Dendritic cell treated with granulocyte-macrophage colony-stimulating factor and Interleukin-4, amounts not matched to agents 40 ng/mL and 50 ng/mL, for 4 days (primary cell): ENCODE data around the gene ANKRD2.

Source experiments
- H3K27ac Mint-ChIP-seq: one replicate; pipeline ENCODE4 v1.8.0; 2022; ENCODE audit warnings: mild to moderate bottlenecking, mixed read lengths
- H3K27me3 Mint-ChIP-seq: one replicate; pipeline ENCODE4 v1.8.0; 2022; ENCODE audit warnings: mild to moderate bottlenecking, mixed read lengths
- H3K36me3 Mint-ChIP-seq: one replicate; pipeline ENCODE4 v1.8.0; 2022; ENCODE audit warnings: low read depth, mixed read lengths
- H3K4me1 Mint-ChIP-seq: one replicate; pipeline ENCODE4 v1.8.0; 2022; ENCODE audit warnings: low read depth, mixed read lengths
- H3K4me3 Mint-ChIP-seq: one replicate; pipeline ENCODE4 v1.8.0; 2022; ENCODE audit warnings: mild to moderate bottlenecking, moderate library complexity, mixed read lengths
- H3K9me3 Mint-ChIP-seq: one replicate; pipeline ENCODE4 v1.8.0; 2022; ENCODE audit warnings: mixed read lengths
- intact Hi-C: fragments of 100-400 bp; cut with micrococcal nuclease; formaldehyde crosslinking; loops from one replicate; pipeline ENCODE4 v1.15.0; 2022

ANKRD2 gene

GRCh38 chr10:97601268-97602215 is 29.0 kb downstream of the ANKRD2 start:
- Mint-ChIP-seq H3K27me3 (no peaks in the 10 kb centered on the region), H3K9me3 (no peaks in the 10 kb centered on the region), H3K36me3 (no peaks in the 10 kb centered on the region), H3K4me3 (no peak overlapping the region), H3K4me1 (no peaks in the 10 kb centered on the region), H3K27ac (no peak overlapping the region)
- intact Hi-C loops = no loop called here

GRCh38 chr10:97607095-97607636 is 34.6 kb downstream of the ANKRD2 start:
- no peaks in the 10 kb centered on the region for H3K36me3 Mint-ChIP-seq
- no peak overlapping the region for H3K27ac Mint-ChIP-seq
- no peaks in the 10 kb centered on the region for H3K27me3 Mint-ChIP-seq
- H3K4me3 Mint-ChIP-seq = no peak overlapping the region
- no peaks in the 10 kb centered on the region for H3K9me3 Mint-ChIP-seq
- no peaks in the 10 kb centered on the region for H3K4me1 Mint-ChIP-seq
- intact Hi-C loops = no loop called here

GRCh38 chr10:97608991-97609561 is 36.5 kb downstream of the ANKRD2 start:
- H3K9me3 Mint-ChIP-seq = no peaks in the 10 kb centered on the region
- no peak overlapping the region for H3K27ac Mint-ChIP-seq
- H3K36me3 Mint-ChIP-seq = no peaks in the 10 kb centered on the region
- H3K27me3 Mint-ChIP-seq = no peaks in the 10 kb centered on the region
- H3K4me1 Mint-ChIP-seq = no peaks in the 10 kb centered on the region
- H3K4me3 Mint-ChIP-seq = no peak overlapping the region
- intact Hi-C loops = no loop called here

- H3K27ac Mint-ChIP-seq = no peak overlapping the region
- intact Hi-C loops = loop anchor here (5.0 kb wide), 1 partner anchor 39 kb away; the partner anchor contains the start of gene ANKRD2
- no peaks in the 10 kb centered on the region for H3K9me3 Mint-ChIP-seq
- H3K4me1 Mint-ChIP-seq = no peaks in the 10 kb centered on the region
- no peaks in the 10 kb centered on the region for H3K27me3 Mint-ChIP-seq
- no peak overlapping the region for H3K4me3 Mint-ChIP-seq
- H3K36me3 Mint-ChIP-seq = no peaks in the 10 kb centered on the region
Measured at GRCh38 chr10:97611473-97611872, 38.9 kb downstream of the ANKRD2 start.

- H3K9me3 Mint-ChIP-seq = no peaks in the 10 kb centered on the region
Measured at GRCh38 chr10:97612386-97612785, 39.8 kb downstream of the ANKRD2 start.

GRCh38 chr10:97618285-97618684 is 45.7 kb downstream of the ANKRD2 start:
- Mint-ChIP-seq H3K27ac (no peak overlapping the region), H3K36me3 (no peaks in the 10 kb centered on the region), H3K4me1 (no peaks in the 10 kb centered on the region), H3K27me3 (no peaks in the 10 kb centered on the region), H3K9me3 (no peaks in the 10 kb centered on the region), H3K4me3 (no peak overlapping the region)
- intact Hi-C loops = no loop called here

More at GRCh38 chr10:97612386-97612785, 39.8 kb downstream of the ANKRD2 start:
- Mint-ChIP-seq H3K4me1 (no peaks in the 10 kb centered on the region), H3K27me3 (no peaks in the 10 kb centered on the region), H3K36me3 (no peaks in the 10 kb centered on the region), H3K4me3 (no peak overlapping the region), H3K27ac (no peak overlapping the region)
- intact Hi-C loops = loop anchor here (5.0 kb wide), 1 partner anchor 40 kb away; the partner anchor contains the start of gene ANKRD2

- no peak overlapping the region for H3K27ac Mint-ChIP-seq
- H3K36me3 Mint-ChIP-seq = no peaks in the 10 kb centered on the region
- H3K27me3 Mint-ChIP-seq = no peaks in the 10 kb centered on the region
- intact Hi-C loops = no loop called here
- H3K9me3 Mint-ChIP-seq = no peaks in the 10 kb centered on the region
- H3K4me3 Mint-ChIP-seq = no peak overlapping the region
- H3K4me1 Mint-ChIP-seq = no peaks in the 10 kb centered on the region
Measured at GRCh38 chr10:97618733-97619132, 46.2 kb downstream of the ANKRD2 start.

- H3K9me3 Mint-ChIP-seq = no peaks in the 10 kb centered on the region
- no peaks in the 10 kb centered on the region for H3K27me3 Mint-ChIP-seq
- no peak overlapping the region for H3K4me3 Mint-ChIP-seq
- intact Hi-C loops = loop anchor here (10.0 kb wide), 1 partner anchor 118 kb away; no protein-coding TSS in a partner anchor
- no peak overlapping the region for H3K27ac Mint-ChIP-seq
- H3K4me1 Mint-ChIP-seq = no peaks in the 10 kb centered on the region
- no peaks in the 10 kb centered on the region for H3K36me3 Mint-ChIP-seq
Measured at GRCh38 chr10:97623277-97623676, 50.7 kb downstream of the ANKRD2 start.

- no peaks in the 10 kb centered on the region for H3K9me3 Mint-ChIP-seq
- no peak overlapping the region for H3K27ac Mint-ChIP-seq
- H3K4me1 Mint-ChIP-seq = peaks cover 6% of the 10 kb centered on the region
- H3K27me3 Mint-ChIP-seq = peaks cover 2% of the 10 kb centered on the region
- no peak overlapping the region for H3K4me3 Mint-ChIP-seq
- intact Hi-C loops = loop anchor here (10.0 kb wide), 1 partner anchor 123 kb away; no protein-coding TSS in a partner anchor
- no peaks in the 10 kb centered on the region for H3K36me3 Mint-ChIP-seq
Measured at GRCh38 chr10:97627731-97628130, 55.2 kb downstream of the ANKRD2 start.

GRCh38 chr10:97628228-97628627 is 55.6 kb downstream of the ANKRD2 start:
- H3K9me3 Mint-ChIP-seq = no peaks in the 10 kb centered on the region
- H3K4me3 Mint-ChIP-seq = no peak overlapping the region
- H3K27me3 Mint-ChIP-seq = peaks cover 2% of the 10 kb centered on the region
- H3K4me1 Mint-ChIP-seq = peaks cover 11% of the 10 kb centered on the region
- no peak overlapping the region for H3K27ac Mint-ChIP-seq
- peaks cover 3% of the 10 kb centered on the region for H3K36me3 Mint-ChIP-seq
- intact Hi-C loops = loop anchor here (10.0 kb wide), 1 partner anchor 123 kb away; no protein-coding TSS in a partner anchor

- H3K27me3 Mint-ChIP-seq = peaks cover 2% of the 10 kb centered on the region
- peaks cover 13% of the 10 kb centered on the region for H3K4me1 Mint-ChIP-seq
- no peaks in the 10 kb centered on the region for H3K9me3 Mint-ChIP-seq
- H3K4me3 Mint-ChIP-seq = no peak overlapping the region
- intact Hi-C loops = loop anchor here (10.0 kb wide), 1 partner anchor 124 kb away; no protein-coding TSS in a partner anchor
- peaks cover 6% of the 10 kb centered on the region for H3K36me3 Mint-ChIP-seq
- no peak overlapping the region for H3K27ac Mint-ChIP-seq
Measured at GRCh38 chr10:97629289-97629688, 56.7 kb downstream of the ANKRD2 start.

GRCh38 chr10:97631098-97631497 is 58.5 kb downstream of the ANKRD2 start:
- Mint-ChIP-seq H3K4me3 (no peak overlapping the region), H3K9me3 (no peaks in the 10 kb centered on the region), H3K36me3 (peaks cover 6% of the 10 kb centered on the region), H3K4me1 (peaks cover 13% of the 10 kb centered on the region), H3K27me3 (peaks cover 2% of the 10 kb centered on the region), H3K27ac (no peak overlapping the region)
- intact Hi-C loops = no loop called here

GRCh38 chr10:97632949-97633884 is 60.6 kb downstream of the ANKRD2 start, which contains the start of gene MORN4:
Gene MORN4, minus strand, starts transcription at chr10:97633500. Its CDS starts 13,847 bp downstream, at chr10:97619653.
- intact Hi-C loops = no loop called here
- Mint-ChIP-seq H3K36me3 (peaks cover 6% of the 10 kb centered on the region), H3K4me1 (peaks cover 15% of the 10 kb centered on the region), H3K27ac (peak within 1 kb of the TSS; percentile 78), H3K9me3 (no peaks in the 10 kb centered on the region), H3K27me3 (peaks cover 2% of the 10 kb centered on the region), H3K4me3 (peak within 1 kb of the TSS; percentile 97)
